ENCODE data around the gene SNN.

GRCh38 chr16:11722468-11722808 is 54.2 kb downstream of the SNN start:
- no peak for TF ChIP-seq CTCF (IDR thresholded peaks at IDR 0.05; ENCODE audit: poor library complexity)
- TF ChIP-seq EZH2 (IDR thresholded peaks at IDR 0.05; ENCODE audit: borderline replicate concordance): no peak
- no peak for TF ChIP-seq EZH2phosphoT487 (IDR thresholded peaks at IDR 0.05; ENCODE audit: low read depth, severe bottlenecking, unreplicated experiment)
